HG03439 (cell line): ENCODE measurements around the gene SLAMF1.
"Not testable (repeated sequence)": the region's sequence is repeated elsewhere in the genome, so short reads cannot be mapped to it uniquely, and the experiment has no call there.

Source experiments
- ATAC-seq: cut with Tn5 transposase; IDR thresholded peaks from one replicate; pipeline ENCODE4 v1.9.1; 2021; ENCODE audit warnings: mild to moderate bottlenecking, moderate library complexity; ENCODE audit not compliant: unreplicated experiment

Gene SLAMF1

GRCh38 chr1:160640359-160641123 lies 6.3 kb downstream of the SLAMF1 start:
- ATAC-seq = no peak

GRCh38 chr1:160639652-160640051 lies 7.2 kb downstream of the SLAMF1 start:
- ATAC-seq = no peak

- ATAC-seq = no peak
These were observed 7.9 kb downstream of the SLAMF1 start for GRCh38 chr1:160638926-160639325.

GRCh38 chr1:160638540-160638857 lies 8.3 kb downstream of the SLAMF1 start:
- ATAC-seq = no peak

- no peak for ATAC-seq
These were observed 8.9 kb downstream of the SLAMF1 start for GRCh38 chr1:160637821-160638539.

GRCh38 chr1:160637065-160637464 lies 9.8 kb downstream of the SLAMF1 start:
- ATAC-seq = no peak

- ATAC-seq = no peak
These were observed 10.3 kb downstream of the SLAMF1 start for GRCh38 chr1:160636547-160636946.

GRCh38 chr1:160636076-160636475 lies 10.8 kb downstream of the SLAMF1 start:
- ATAC-seq = no peak

- ATAC-seq = no peak
These were observed 12.0 kb downstream of the SLAMF1 start for GRCh38 chr1:160634543-160635491.

- ATAC-seq = no peak
These were observed 13.4 kb downstream of the SLAMF1 start for GRCh38 chr1:160633330-160633903.

- no peak for ATAC-seq
These were observed 14.7 kb downstream of the SLAMF1 start for GRCh38 chr1:160631983-160632625.

GRCh38 chr1:160630523-160631451 lies 16.1 kb downstream of the SLAMF1 start:
- no peak for ATAC-seq

- no peak for ATAC-seq
These were observed 17.3 kb downstream of the SLAMF1 start for GRCh38 chr1:160629286-160630210.

- ATAC-seq = no peak
These were observed 18.0 kb downstream of the SLAMF1 start for GRCh38 chr1:160628799-160629263.

- not testable (repeated sequence) for ATAC-seq
These were observed 19.1 kb downstream of the SLAMF1 start for GRCh38 chr1:160627677-160628289.

- no peak for ATAC-seq
These were observed 20.1 kb downstream of the SLAMF1 start for GRCh38 chr1:160626509-160627342.
